CD4-positive, alpha-beta T cell (primary cell): Measurements from ENCODE around the gene KLKB1. TPM values are rescaled to one million over a fixed set of nuclear protein-coding genes. Genes with fewer than 3 reads are reported as not detected.

ENCODE experiments used
- ATAC-seq: fragments of 200-7000 bp; cut with Tn5 transposase; one replicate; pipeline ENCODE4 v1.10.0; 2022; ENCODE audit warnings: mild to moderate bottlenecking; ENCODE audit not compliant: poor library complexity
- CTCF ChIA-PET: fragments of 350-600 bp; sonication (Branson Sonifier 250); formaldehyde crosslinking; loops from one replicate; lab custom pipeline; 2021; ENCODE audit warnings: antibody characterized with exemption, inconsistent platforms; lab: Charles Lee
- POLR2A ChIA-PET: fragments of 350-600 bp; sonication (Branson Sonifier 250); formaldehyde crosslinking; loops from one replicate; lab custom pipeline; 2021; ENCODE audit warnings: antibody characterized with exemption, inconsistent platforms; lab: Charles Lee
- DNase-seq, 14 experiments: peaks; one replicate each; pipeline ENCODE4 v3.0.0-alpha.2; 2013 to 2020; ENCODE audit warnings: mixed read lengths in 2 of 14
- H3K27ac ChIP-seq, 2 donors: one replicate each; pipeline versions ENCODE4 v1.5.1 to v1.7.0; 2013; ENCODE audit warnings: low read length in 2 of 2, low read depth in 1 of 2, mild to moderate bottlenecking in 1 of 2
- H3K27me3 ChIP-seq, 2 experiments: 1 replicate in 1 of 2; 2 replicates in 1 of 2; pipeline versions ENCODE4 v1.6.1 to v1.7.0; 2013; ENCODE audit warnings: low read length in 2 of 2, control low read depth in 1 of 2, mild to moderate bottlenecking in 1 of 2, moderate library complexity in 1 of 2; ENCODE audit not compliant: insufficient read depth in 2 of 2, control insufficient read depth in 1 of 2
- H3K36me3 ChIP-seq: one replicate; pipeline ENCODE4 v1.6.1; 2013; ENCODE audit warnings: low read length, control low read depth; ENCODE audit not compliant: insufficient read depth
- H3K4me1 ChIP-seq: one replicate; pipeline ENCODE4 v1.6.1; 2013; ENCODE audit warnings: low read length, control low read depth; ENCODE audit not compliant: insufficient read depth
- H3K4me3 ChIP-seq: one replicate; pipeline ENCODE4 v1.5.1; 2013; ENCODE audit warnings: mild to moderate bottlenecking, low read length, moderate library complexity
- H3K9me3 ChIP-seq, 2 experiments: 1 replicate in 1 of 2; 2 replicates in 1 of 2; pipeline versions ENCODE4 v1.6.1 to v1.7.0; 2013; ENCODE audit warnings: low read length in 2 of 2, mild to moderate bottlenecking in 2 of 2, control low read depth in 1 of 2, moderate library complexity in 1 of 2; ENCODE audit not compliant: control insufficient read depth in 1 of 2, insufficient read depth in 1 of 2
- H3K27ac Mint-ChIP-seq: one replicate; pipeline ENCODE4 v1.8.0; 2020; ENCODE audit warnings: mixed read lengths
- H3K27me3 Mint-ChIP-seq: one replicate; pipeline ENCODE4 v1.8.0; 2021; ENCODE audit warnings: mixed read lengths
- H3K36me3 Mint-ChIP-seq: one replicate; pipeline ENCODE4 v1.8.0; 2021; ENCODE audit warnings: low read depth, mixed read lengths
- H3K4me1 Mint-ChIP-seq: one replicate; pipeline ENCODE4 v1.8.0; 2021; ENCODE audit warnings: low read depth, mixed read lengths
- H3K4me3 Mint-ChIP-seq: one replicate; pipeline ENCODE4 v1.8.0; 2020; ENCODE audit warnings: mild to moderate bottlenecking, mixed read lengths
- H3K9me3 Mint-ChIP-seq: one replicate; pipeline ENCODE4 v1.8.0; 2020; ENCODE audit warnings: mixed read lengths
- intact Hi-C, 2 experiments: fragments of 100-400 bp; cut with DNase I in 1 of 2; cut with micrococcal nuclease in 1 of 2; formaldehyde crosslinking; loops; one replicate each; pipeline versions ENCODE4 v1.15.1 to v1.9.0; 2023 to 2025; cut with DNase I, micrococcal nuclease
- polyA plus RNA-seq, 2 donors: library from polyadenylated mRNA; unstranded; fragments of 120-200 nt; gene quantifications; one replicate each; pipeline ENCODE4 v1.2.1, GENCODE V29; 2013
- total RNA-seq, 174 experiments: library from RNA in 2 of 174; stranded (reverse) in 2 of 174; gene quantifications; one replicate each; pipeline ENCODE4 v1.2.3 and lab custom pipeline; 2021 to 2026
- TF ChIP-seq, protein P1 (sequence below): fragments of 200-600 bp; IDR thresholded peaks from one replicate; pipeline ENCODE4 v1.8.0; 2022; ENCODE audit warnings: antibody characterized with exemption, mild to moderate bottlenecking

KLKB1 gene
- total RNA-seq: 1 to 10 TPM; 1.2 TPM
- polyA plus RNA-seq (2013, experiment 1 of 2): 1.2 TPM
- polyA plus RNA-seq (2013, experiment 2 of 2): 2.4 TPM
- 0 to 0.80 (median 0.04) reads per million in 172 experiments for total RNA-seq (lab: John Stamatoyannopoulos, UW)

DNA sequence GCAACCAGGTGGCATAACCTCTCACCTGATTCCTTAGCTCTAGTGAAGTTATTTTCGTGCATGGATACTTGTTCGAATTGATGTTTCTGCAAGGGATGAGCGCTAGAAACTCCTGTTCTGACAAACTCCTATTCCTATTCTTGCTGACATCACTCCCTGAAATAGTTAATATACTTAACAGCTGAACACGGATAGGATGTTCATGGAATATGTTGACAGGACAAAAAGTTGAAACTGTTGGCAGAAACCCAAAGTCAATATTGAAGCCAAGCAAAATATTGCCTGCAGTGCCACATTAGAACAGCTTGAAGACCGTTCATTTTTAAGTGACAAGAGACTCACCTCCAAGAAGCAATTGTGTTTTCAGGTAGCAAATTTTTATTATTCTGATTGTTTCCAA is at the start of gene KLKB1:
Gene KLKB1 (plus strand): TSS at position 287 of the 400 bp plus-strand sequence. CDS start 689 bp downstream, outside the sequence.
- TF ChIP-seq, protein P1, sequence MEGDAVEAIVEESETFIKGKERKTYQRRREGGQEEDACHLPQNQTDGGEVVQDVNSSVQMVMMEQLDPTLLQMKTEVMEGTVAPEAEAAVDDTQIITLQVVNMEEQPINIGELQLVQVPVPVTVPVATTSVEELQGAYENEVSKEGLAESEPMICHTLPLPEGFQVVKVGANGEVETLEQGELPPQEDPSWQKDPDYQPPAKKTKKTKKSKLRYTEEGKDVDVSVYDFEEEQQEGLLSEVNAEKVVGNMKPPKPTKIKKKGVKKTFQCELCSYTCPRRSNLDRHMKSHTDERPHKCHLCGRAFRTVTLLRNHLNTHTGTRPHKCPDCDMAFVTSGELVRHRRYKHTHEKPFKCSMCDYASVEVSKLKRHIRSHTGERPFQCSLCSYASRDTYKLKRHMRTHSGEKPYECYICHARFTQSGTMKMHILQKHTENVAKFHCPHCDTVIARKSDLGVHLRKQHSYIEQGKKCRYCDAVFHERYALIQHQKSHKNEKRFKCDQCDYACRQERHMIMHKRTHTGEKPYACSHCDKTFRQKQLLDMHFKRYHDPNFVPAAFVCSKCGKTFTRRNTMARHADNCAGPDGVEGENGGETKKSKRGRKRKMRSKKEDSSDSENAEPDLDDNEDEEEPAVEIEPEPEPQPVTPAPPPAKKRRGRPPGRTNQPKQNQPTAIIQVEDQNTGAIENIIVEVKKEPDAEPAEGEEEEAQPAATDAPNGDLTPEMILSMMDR: no peak

DNA sequence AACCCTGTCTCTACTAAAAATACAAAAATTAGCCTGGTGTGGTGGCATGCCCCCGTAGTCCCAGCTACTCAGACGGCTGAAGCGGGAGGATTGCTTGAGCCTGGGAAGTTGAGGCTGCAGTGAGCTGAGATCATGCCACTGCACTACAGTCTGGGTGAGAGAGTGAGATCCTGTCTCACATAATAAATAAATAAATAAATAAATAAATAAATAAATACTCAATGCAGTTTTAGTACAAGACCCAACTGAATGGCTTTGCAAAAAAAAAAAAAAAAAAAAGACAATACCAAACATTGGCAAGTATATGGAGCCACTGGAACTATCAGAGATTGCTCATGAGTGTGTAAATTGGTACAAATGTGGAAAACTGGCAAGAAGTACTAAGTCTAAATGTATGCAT is 39.2 kb upstream of the KLKB1 start:
- Mint-ChIP-seq H3K4me3 (no peak overlapping the region), H3K9me3 (no peaks in the 10 kb centered on the region), H3K27ac (peak overlapping the region; percentile 97), H3K36me3 (peaks cover 24% of the 10 kb centered on the region), H3K27me3 (peaks cover 10% of the 10 kb centered on the region), H3K4me1 (peaks cover 32% of the 10 kb centered on the region)
- Histone ChIP-seq H3K4me3 (no peak overlapping the region), H3K36me3 (no peaks in the 10 kb centered on the region), H3K27me3 (no peaks in the 10 kb centered on the region), H3K27ac (no peak overlapping the region), H3K9me3 (no peaks in the 10 kb centered on the region), H3K4me1 (peaks cover 22% of the 10 kb centered on the region)
- CTCF ChIA-PET: interaction anchor here (0.6 to 6.4 kb wide), 2 partner anchors 14 to 599 kb away, joined by 4 to 32 read pairs; no protein-coding TSS in a partner anchor
- ATAC-seq (no peak), DNase-seq (no peak)
- POLR2A ChIA-PET: no interaction called here
- intact Hi-C loops: no loop called here
- TF ChIP-seq, protein P1: no peak

More for the DNA sequence above, at the start of gene KLKB1:
- intact Hi-C loops: no loop called here
- Histone ChIP-seq H3K27ac (no peak within 1 kb of the TSS), H3K4me1 (no peaks in the 10 kb centered on the region), H3K9me3 (peaks cover 12 to 24% of the 10 kb centered on the region in 2 experiments), H3K27me3 (peaks cover 0 to 4% of the 10 kb centered on the region in 2 experiments), H3K4me3 (no peak within 1 kb of the TSS), H3K36me3 (no peaks in the 10 kb centered on the region)
- Mint-ChIP-seq H3K27me3 (no peaks in the 10 kb centered on the region), H3K36me3 (peaks cover 45% of the 10 kb centered on the region), H3K9me3 (peaks cover 5% of the 10 kb centered on the region), H3K4me1 (no peaks in the 10 kb centered on the region), H3K27ac (no peak within 1 kb of the TSS), H3K4me3 (no peak within 1 kb of the TSS)
- ATAC-seq (no peak), DNase-seq (no peak)
- POLR2A ChIA-PET: no interaction called here
- CTCF ChIA-PET: no interaction called here

DNA sequence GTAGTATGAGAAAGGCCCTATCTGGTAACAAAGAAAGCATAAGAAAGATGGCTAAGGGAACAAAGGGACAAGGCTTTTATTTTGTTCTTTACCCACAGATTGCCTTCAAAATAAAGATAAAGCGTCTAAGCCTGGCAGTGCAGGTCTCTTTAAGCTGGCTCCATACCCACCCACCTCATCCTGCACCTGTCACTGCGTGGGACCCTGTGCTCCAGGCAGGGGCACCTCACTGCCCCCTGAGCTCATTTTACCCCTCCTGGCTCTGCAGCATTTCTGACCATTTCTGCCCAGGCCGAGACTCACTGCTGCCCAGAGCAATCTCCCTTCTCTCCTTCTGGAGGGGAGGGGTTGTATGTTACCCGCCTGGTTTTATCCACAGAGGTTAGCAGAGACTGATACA is 37.7 kb upstream of the KLKB1 start:
- no peaks in the 10 kb centered on the region for H3K27me3 ChIP-seq
- TF ChIP-seq, protein P1: no peak
- intact Hi-C loops: loop anchor here in 1 of 2 experiments (5.0 to 10.0 kb wide), 4 partner anchors 715 to 1652 kb away; partner anchors contain the start of genes ANKRD37, CCDC110, CFAP97 and LRP2BP
- Mint-ChIP-seq H3K9me3 (no peaks in the 10 kb centered on the region), H3K4me1 (peaks cover 45% of the 10 kb centered on the region), H3K27ac (peak overlapping the region; percentile 97), H3K4me3 (peak overlapping the region; percentile 96), H3K27me3 (peaks cover 6% of the 10 kb centered on the region), H3K36me3 (peaks cover 35% of the 10 kb centered on the region)
- no peaks in the 10 kb centered on the region for H3K36me3 ChIP-seq
- no peaks in the 10 kb centered on the region for H3K9me3 ChIP-seq
- no peak overlapping the region for H3K4me3 ChIP-seq
- ATAC-seq: no peak
- peak overlapping the region; percentile 45 to 88 for H3K27ac ChIP-seq
- peaks cover 24% of the 10 kb centered on the region for H3K4me1 ChIP-seq
- no peak for DNase-seq
- ChIA-PET POLR2A (interaction anchor here (0.7 to 4.9 kb wide), 4 partner anchors 12 to 794 kb away, joined by 4 to 35 read pairs (median 11); partner anchors contain the start of genes ANKRD37 and LRP2BP), CTCF (interaction anchor here (1.0 to 6.4 kb wide), 2 partner anchors 12 kb away, joined by 3 to 32 read pairs; no protein-coding TSS in a partner anchor)
